ENCODE results near the gene PPARG.

PPARG gene

DNA sequence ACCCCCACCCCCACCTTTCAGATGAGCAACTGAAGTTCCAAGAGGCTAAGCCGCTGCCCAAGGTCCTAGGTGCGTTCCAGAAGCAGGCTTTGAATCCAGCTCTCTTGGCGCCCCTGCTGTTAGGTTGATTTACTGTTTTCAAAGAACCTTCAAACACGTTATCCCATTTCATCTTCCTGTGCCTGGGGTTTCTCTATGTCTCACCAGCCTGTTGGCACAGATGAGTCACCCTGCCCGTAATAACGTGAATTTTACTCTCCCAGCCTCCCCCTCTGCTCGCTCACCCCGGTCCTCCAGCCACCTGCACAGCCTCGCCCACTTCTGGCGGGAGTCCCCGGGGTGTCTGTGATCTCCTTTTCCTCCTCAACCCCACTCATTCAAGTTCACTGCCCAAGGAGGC is 182.4 kb downstream of the PPARG start:
- in situ Hi-C loops (cut with MboI; ENCODE audit: low sequenced_read_pairs, unreplicated experiment): no loop called here

DNA sequence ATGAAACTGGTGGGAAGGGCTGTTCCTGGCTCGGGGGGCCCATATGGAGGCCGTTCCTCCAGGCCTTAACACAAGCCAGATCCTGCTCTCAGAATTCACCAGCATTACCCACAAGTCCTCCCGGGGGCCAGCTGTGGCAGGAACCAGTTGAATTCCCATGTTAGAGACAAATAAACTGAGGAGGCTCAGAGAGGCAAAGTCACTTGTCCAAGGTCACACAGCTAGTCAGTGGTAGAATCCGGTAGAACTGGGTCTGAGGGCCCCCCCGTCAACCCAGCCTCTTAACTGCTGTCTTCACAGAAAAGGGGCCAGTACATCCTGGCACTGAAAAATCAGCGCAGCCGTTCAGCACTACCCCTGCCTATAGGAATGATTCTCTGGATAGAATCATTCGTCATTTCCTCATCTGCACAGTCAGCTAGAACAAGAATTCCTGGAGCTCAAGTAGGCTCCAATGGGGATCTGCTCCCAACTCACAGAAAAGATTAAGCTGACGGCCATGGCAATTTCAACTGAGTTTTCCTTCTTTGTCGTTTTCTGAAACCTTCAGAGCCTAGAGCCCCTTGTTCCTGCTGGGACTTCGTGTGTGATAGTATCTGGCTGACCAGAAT is 183.2 kb downstream of the PPARG start:
- in situ Hi-C loops (cut with MboI; ENCODE audit: low sequenced_read_pairs, unreplicated experiment): no loop called here
- TF ChIP-seq, protein P1, sequence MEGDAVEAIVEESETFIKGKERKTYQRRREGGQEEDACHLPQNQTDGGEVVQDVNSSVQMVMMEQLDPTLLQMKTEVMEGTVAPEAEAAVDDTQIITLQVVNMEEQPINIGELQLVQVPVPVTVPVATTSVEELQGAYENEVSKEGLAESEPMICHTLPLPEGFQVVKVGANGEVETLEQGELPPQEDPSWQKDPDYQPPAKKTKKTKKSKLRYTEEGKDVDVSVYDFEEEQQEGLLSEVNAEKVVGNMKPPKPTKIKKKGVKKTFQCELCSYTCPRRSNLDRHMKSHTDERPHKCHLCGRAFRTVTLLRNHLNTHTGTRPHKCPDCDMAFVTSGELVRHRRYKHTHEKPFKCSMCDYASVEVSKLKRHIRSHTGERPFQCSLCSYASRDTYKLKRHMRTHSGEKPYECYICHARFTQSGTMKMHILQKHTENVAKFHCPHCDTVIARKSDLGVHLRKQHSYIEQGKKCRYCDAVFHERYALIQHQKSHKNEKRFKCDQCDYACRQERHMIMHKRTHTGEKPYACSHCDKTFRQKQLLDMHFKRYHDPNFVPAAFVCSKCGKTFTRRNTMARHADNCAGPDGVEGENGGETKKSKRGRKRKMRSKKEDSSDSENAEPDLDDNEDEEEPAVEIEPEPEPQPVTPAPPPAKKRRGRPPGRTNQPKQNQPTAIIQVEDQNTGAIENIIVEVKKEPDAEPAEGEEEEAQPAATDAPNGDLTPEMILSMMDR (IDR thresholded peaks at IDR 0.05; ENCODE audit: borderline replicate concordance, control extremely low read depth, extremely low read depth, insufficient read depth, missing control alignments): no peak
- no peak for DNase-seq (ENCODE audit: low spot score)

More for the DNA sequence above, 182.4 kb downstream of the PPARG start:
- TF ChIP-seq, protein P1 (IDR thresholded peaks at IDR 0.05; ENCODE audit: borderline replicate concordance, control extremely low read depth, extremely low read depth, insufficient read depth, missing control alignments): no peak
- no peak for DNase-seq (ENCODE audit: low spot score)

DNA sequence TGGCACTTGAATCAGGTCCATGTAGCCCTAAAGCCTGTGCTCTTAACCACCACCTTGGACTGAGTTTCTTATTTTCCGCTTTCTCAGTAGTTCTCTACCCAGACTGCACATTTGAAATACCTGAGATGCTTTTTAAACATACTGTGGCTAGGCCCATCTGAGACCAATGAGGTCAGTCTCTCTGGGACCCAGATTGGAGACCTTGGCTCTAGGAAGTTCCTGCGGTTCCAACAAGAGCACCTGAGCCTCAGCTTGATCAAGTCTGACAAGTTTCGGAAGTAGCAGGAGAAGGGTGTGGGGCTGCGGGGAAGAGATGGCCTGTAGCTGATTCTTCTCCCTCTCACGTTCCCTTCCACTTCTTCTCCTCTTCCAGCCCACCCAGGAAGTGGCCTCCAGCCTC is 183.9 kb downstream of the PPARG start:
- TF ChIP-seq, protein P1 (IDR thresholded peaks at IDR 0.05; ENCODE audit: borderline replicate concordance, control extremely low read depth, extremely low read depth, insufficient read depth, missing control alignments): no peak
- no peak for DNase-seq (ENCODE audit: low spot score)
- in situ Hi-C loops (cut with MboI; ENCODE audit: low sequenced_read_pairs, unreplicated experiment): no loop called here

DNA sequence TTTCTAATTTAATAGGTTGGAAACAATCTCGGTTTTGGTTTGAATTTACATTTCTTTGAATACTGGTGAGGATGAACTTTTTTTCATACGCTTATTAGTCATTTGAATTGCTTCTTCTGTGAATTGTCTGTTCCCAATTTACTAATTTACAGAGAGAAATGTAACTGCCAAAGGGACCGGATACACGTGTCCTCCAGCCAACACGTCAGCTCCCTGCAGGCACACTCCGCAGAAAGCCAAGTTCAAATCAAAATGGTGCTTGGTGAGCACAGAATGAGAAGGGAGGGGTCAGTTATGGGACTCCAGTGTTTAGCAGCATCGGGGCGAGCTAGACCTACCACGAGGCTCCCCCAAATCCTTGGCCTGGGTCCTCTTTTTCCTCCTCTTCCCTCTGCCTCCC is 184.6 kb downstream of the PPARG start:
- in situ Hi-C loops (cut with MboI; ENCODE audit: low sequenced_read_pairs, unreplicated experiment): no loop called here
- TF ChIP-seq, protein P1 (IDR thresholded peaks at IDR 0.05; ENCODE audit: borderline replicate concordance, control extremely low read depth, extremely low read depth, insufficient read depth, missing control alignments): no peak
- DNase-seq (ENCODE audit: low spot score): no peak

DNA sequence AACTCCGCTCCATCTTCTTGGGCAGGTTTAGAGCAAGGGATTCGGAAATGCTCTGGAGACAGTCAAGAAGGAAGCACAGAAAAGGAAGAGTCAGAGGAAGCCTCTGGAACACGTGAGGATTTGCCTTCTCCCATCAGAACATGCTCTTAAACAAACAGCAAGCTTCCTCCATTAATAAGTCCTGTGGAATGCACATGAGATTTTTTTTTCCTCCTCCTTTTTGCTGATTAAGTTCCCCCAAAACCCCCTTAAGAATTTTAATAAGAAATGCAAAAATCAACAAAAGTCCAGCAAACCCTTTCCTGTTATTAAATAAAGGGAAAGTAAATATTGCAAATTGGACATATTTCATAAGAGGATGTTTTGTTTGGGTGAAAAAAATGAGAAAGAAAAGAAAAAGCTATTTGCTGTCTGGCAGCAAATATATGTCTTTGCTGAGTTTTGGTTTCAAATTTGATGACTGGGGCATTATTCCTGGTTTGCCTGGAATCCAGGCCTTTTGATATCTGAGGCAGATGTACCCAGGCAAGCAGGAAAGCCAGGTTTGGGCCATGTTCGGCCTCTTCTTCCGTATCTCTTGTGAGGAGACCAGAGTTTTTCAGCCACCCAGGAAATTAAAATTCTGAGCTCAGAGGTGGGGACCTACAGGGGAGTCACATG is 187.5 kb downstream of the PPARG start:
- in situ Hi-C loops (cut with MboI; ENCODE audit: low sequenced_read_pairs, unreplicated experiment): loop anchor here (5.0 kb wide), 1 partner anchor 339 kb away; no protein-coding TSS in a partner anchor
- TF ChIP-seq, protein P1 (IDR thresholded peaks at IDR 0.05; ENCODE audit: borderline replicate concordance, control extremely low read depth, extremely low read depth, insufficient read depth, missing control alignments): no peak
- no peak for DNase-seq (ENCODE audit: low spot score)

DNA sequence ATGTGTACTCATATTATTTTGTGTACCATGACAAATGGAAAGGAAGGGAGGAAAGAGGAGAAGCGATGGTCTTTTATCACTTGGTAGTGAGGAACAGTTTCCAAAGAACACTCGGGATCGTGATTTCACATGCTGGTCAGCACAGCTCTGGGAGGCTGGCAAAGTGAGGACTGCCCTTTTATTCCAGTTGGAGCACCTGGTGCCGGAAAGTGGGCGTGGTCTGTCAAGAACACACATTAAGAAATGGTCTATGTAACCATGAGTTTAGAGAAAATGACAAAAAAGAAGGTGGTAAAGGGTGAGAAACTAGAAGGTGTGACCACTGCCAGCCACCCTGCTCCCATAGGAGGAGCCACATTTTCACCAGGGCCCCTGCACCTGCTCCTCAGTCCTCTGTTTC is 188.4 kb downstream of the PPARG start:
- in situ Hi-C loops (cut with MboI; ENCODE audit: low sequenced_read_pairs, unreplicated experiment): loop anchor here (5.0 kb wide), 1 partner anchor 340 kb away; no protein-coding TSS in a partner anchor
- no peak for DNase-seq (ENCODE audit: low spot score)
- TF ChIP-seq, protein P1 (IDR thresholded peaks at IDR 0.05; ENCODE audit: borderline replicate concordance, control extremely low read depth, extremely low read depth, insufficient read depth, missing control alignments): no peak
